ENCODE results near the gene CTSV. TPM values are rescaled to one million over a fixed set of nuclear protein-coding genes. Genes with fewer than 3 reads are reported as not detected.

The CTSV gene
- total RNA-seq, 1 experiment from 2014 or later: 82.2 TPM

GRCh38 chr9:97064176-97064575, 25.2 kb upstream of the CTSV start:
- Histone ChIP-seq H3K4me1 (ENCODE audit: insufficient read depth, low read length) (no peaks in the 10 kb centered on the region; the same call in 1 of the 2 replicates), H3K27me3 (ENCODE audit: insufficient read depth, low read length) (no peaks in the 10 kb centered on the region), H3K18ac (ENCODE audit: insufficient read length, low read depth, low read length) (no peak overlapping the region), H2BK12ac (ENCODE audit: insufficient read length, low read depth, low read length) (no peak overlapping the region), H3T11ph (ENCODE audit: low read length) (no peak overlapping the region), H3K14ac (ENCODE audit: insufficient read depth, low read length) (no peak overlapping the region), H3K79me2 (ENCODE audit: insufficient read depth, low read length) (no peaks in the 10 kb centered on the region), H4K91ac (ENCODE audit: insufficient read length, low read depth, low read length) (no peak overlapping the region), H3K9me3 (ENCODE audit: control insufficient read depth, low read depth, low read length) (no peaks in the 10 kb centered on the region), H3K23me2 (ENCODE audit: insufficient read length, low read depth, low read length, poor library complexity, severe bottlenecking) (no peaks in the 10 kb centered on the region), H2BK120ac (ENCODE audit: low read depth, low read length, poor library complexity, severe bottlenecking) (no peak overlapping the region), H2AK5ac (ENCODE audit: insufficient read length, low read length) (no peak overlapping the region), H4K8ac (replicated peaks; ENCODE audit: insufficient read length, low read depth, low read length) (no peak overlapping the region), H4K20me1 (ENCODE audit: control insufficient read depth, insufficient read depth, insufficient read length) (no peaks in the 10 kb centered on the region), H2BK15ac (ENCODE audit: low read depth, low read length) (no peak overlapping the region), H2BK20ac (ENCODE audit: low read depth, low read length, poor library complexity, severe bottlenecking) (no peak overlapping the region), H3K23ac (ENCODE audit: insufficient read length, low read depth, low read length) (no peak overlapping the region), H3K9ac (ENCODE audit: extremely low read depth, insufficient read length, low read length) (no peak overlapping the region), H2BK5ac (ENCODE audit: insufficient read length, low read length) (no peak overlapping the region), H3K4me2 (ENCODE audit: insufficient read depth, insufficient read length, low read length) (no peak overlapping the region), H4K5ac (ENCODE audit: insufficient read length, low read depth, low read length) (no peak overlapping the region), H3K4ac (ENCODE audit: low read depth, low read length) (no peak overlapping the region), H2AFZ (ENCODE audit: low read length) (no peak overlapping the region), H3K27ac (ENCODE audit: insufficient read length, low read depth, low read length) (no peak overlapping the region), H3K56ac (ENCODE audit: insufficient read length, low read depth, low read length) (no peak overlapping the region), H3K79me1 (ENCODE audit: insufficient read depth, low read depth, low read length, poor library complexity, severe bottlenecking) (no peaks in the 10 kb centered on the region)
- H3K27me3 Mint-ChIP-seq (ENCODE audit: low read depth): peaks cover 2% of the 10 kb centered on the region
- no peak overlapping the region for H3K4me3 Mint-ChIP-seq
- DNase-seq: no peak
- TF ChIP-seq CTCF (conservative IDR thresholded peaks at IDR 0.05): no peak
- no peak overlapping the region for H3K27ac Mint-ChIP-seq
- peaks cover 0 to 9% of the 10 kb centered on the region in 2 experiments; a peak in 1 of 5 replicates for H3K9me3 Mint-ChIP-seq
- no CpG with 5 or more reads among the region's 2 CpGs for WGBS (ENCODE audit: extremely low coverage, insufficient read length, low lambda C conversion rate)
- H3K36me3 Mint-ChIP-seq (ENCODE audit: insufficient read depth in 1 of 3, low read depth in 3 of 3): peaks cover 0 to 3% (median 1%) of the 10 kb centered on the region in 3 experiments; a peak in 2 of 7 replicates
- peaks cover 5 to 10% of the 10 kb centered on the region in 2 experiments; a peak in 2 of 4 replicates for H3K4me1 Mint-ChIP-seq

Data from H9 (cell line).